ENCODE measurements around the gene ASPG.

The ASPG gene

GRCh38 chr14:104111301-104112112 lies 26.0 kb downstream of the ASPG start:
- no peaks in the 10 kb centered on the region for H3K27me3 ChIP-seq (ENCODE audit: low read length)
- H3K79me2 ChIP-seq (ENCODE audit: insufficient read depth, low read length) = no peaks in the 10 kb centered on the region
- H2AFZ ChIP-seq (ENCODE audit: low read depth, low read length, severe bottlenecking) = no peak overlapping the region
- no peak for TF ChIP-seq EZH2phosphoT487 (conservative IDR thresholded peaks at IDR 0.05; ENCODE audit: low read length)
- no peak overlapping the region for H3K4me3 ChIP-seq (ENCODE audit: insufficient read depth, low read length, poor library complexity, severe bottlenecking)
- no peaks in the 10 kb centered on the region for H4K20me1 ChIP-seq (ENCODE audit: low read depth, low read length)
- no peak overlapping the region for H3K9ac ChIP-seq (ENCODE audit: low read length)
- no peak overlapping the region for H3K27ac ChIP-seq (ENCODE audit: low read depth, low read length)
- no peaks in the 10 kb centered on the region for H3K9me3 ChIP-seq (ENCODE audit: insufficient read depth, low read length)
- H3K4me2 ChIP-seq (ENCODE audit: low read depth, low read length, poor library complexity, severe bottlenecking) = no peak overlapping the region
- no peaks in the 10 kb centered on the region for H3K9me2 ChIP-seq (replicated peaks; ENCODE audit: insufficient read depth, low read length)
- no peaks in the 10 kb centered on the region for H3F3A ChIP-seq (ENCODE audit: insufficient read depth)
- no peaks in the 10 kb centered on the region for H3K36me3 ChIP-seq (ENCODE audit: low read length)

- TF ChIP-seq CTCF (IDR thresholded peaks at IDR 0.05; ENCODE audit: insufficient read depth, low read length, poor library complexity, severe bottlenecking) (no peak), EZH2phosphoT487 (conservative IDR thresholded peaks at IDR 0.05; ENCODE audit: low read length) (no peak)
- H3K9me2 ChIP-seq (replicated peaks; ENCODE audit: insufficient read depth, low read length) = no peaks in the 10 kb centered on the region
- H3K4me3 ChIP-seq (ENCODE audit: insufficient read depth, low read length, poor library complexity, severe bottlenecking) = no peak overlapping the region
- H3K4me2 ChIP-seq (ENCODE audit: low read depth, low read length, poor library complexity, severe bottlenecking) = no peak overlapping the region
- no peak overlapping the region for H2AFZ ChIP-seq (ENCODE audit: low read depth, low read length, severe bottlenecking)
- no peaks in the 10 kb centered on the region for H3K36me3 ChIP-seq (ENCODE audit: low read length)
- H3K79me2 ChIP-seq (ENCODE audit: insufficient read depth, low read length) = no peaks in the 10 kb centered on the region
- no peaks in the 10 kb centered on the region for H3K27me3 ChIP-seq (ENCODE audit: low read length)
- no peaks in the 10 kb centered on the region for H3F3A ChIP-seq (ENCODE audit: insufficient read depth)
- H3K9ac ChIP-seq (ENCODE audit: low read length) = no peak overlapping the region
- H3K9me3 ChIP-seq (ENCODE audit: insufficient read depth, low read length) = no peaks in the 10 kb centered on the region
- no peak overlapping the region for H3K27ac ChIP-seq (ENCODE audit: low read depth, low read length)
- H4K20me1 ChIP-seq (ENCODE audit: low read depth, low read length) = no peaks in the 10 kb centered on the region
These were observed 26.6 kb downstream of the ASPG start for GRCh38 chr14:104112113-104112505.

GRCh38 chr14:104112609-104113571 lies 27.4 kb downstream of the ASPG start:
- Histone ChIP-seq H3K9me2 (replicated peaks; ENCODE audit: insufficient read depth, low read length) (no peaks in the 10 kb centered on the region), H3K27me3 (ENCODE audit: low read length) (no peaks in the 10 kb centered on the region), H3F3A (ENCODE audit: insufficient read depth) (no peaks in the 10 kb centered on the region), H2AFZ (ENCODE audit: low read depth, low read length, severe bottlenecking) (no peak overlapping the region), H3K4me2 (ENCODE audit: low read depth, low read length, poor library complexity, severe bottlenecking) (no peak overlapping the region), H3K9ac (ENCODE audit: low read length) (no peak overlapping the region), H3K9me3 (ENCODE audit: insufficient read depth, low read length) (no peaks in the 10 kb centered on the region), H3K36me3 (ENCODE audit: low read length) (no peaks in the 10 kb centered on the region), H3K27ac (ENCODE audit: low read depth, low read length) (no peak overlapping the region), H3K79me2 (ENCODE audit: insufficient read depth, low read length) (no peaks in the 10 kb centered on the region), H4K20me1 (ENCODE audit: low read depth, low read length) (no peaks in the 10 kb centered on the region), H3K4me3 (ENCODE audit: insufficient read depth, low read length, poor library complexity, severe bottlenecking) (no peak overlapping the region)
- no peak for TF ChIP-seq CTCF (IDR thresholded peaks at IDR 0.05; ENCODE audit: insufficient read depth, low read length, poor library complexity, severe bottlenecking)
- TF ChIP-seq EZH2phosphoT487 (conservative IDR thresholded peaks at IDR 0.05; ENCODE audit: low read length) = no peak
